GM12878 (cell line): Measurements from ENCODE around the gene OAF. TPM values are rescaled to one million over a fixed set of nuclear protein-coding genes. Genes with fewer than 3 reads are reported as not detected.

Experiments
- ATF7 ChIP-seq: fragments of 450-650 bp; IDR thresholded peaks from 2 replicates; pipeline ENCODE4 v1.6.1; 2016; ENCODE audit warnings: low read depth, mild to moderate bottlenecking
- BRCA1 ChIP-seq: IDR thresholded peaks from 2 replicates; pipeline ENCODE4 v1.6.1; 2011; ENCODE audit warnings: low read depth, low read length, improper control_type of control experiment
- CHD1 ChIP-seq: IDR thresholded peaks from 2 replicates; pipeline ENCODE4 v1.6.1; 2012; ENCODE audit warnings: low read depth, low read length, improper control_type of control experiment
- EP300 ChIP-seq, 2 experiments: fragments of 150-350 bp in 1 of 2; IDR thresholded peaks; 2 replicates each; pipeline ENCODE4 v1.6.1; 2011 to 2012; ENCODE audit warnings: low read depth in 2 of 2, low read length in 2 of 2, borderline replicate concordance in 1 of 2, improper control_type of control experiment in 1 of 2, inconsistent platforms in 1 of 2; ENCODE audit not compliant: control insufficient read depth in 1 of 2
- GATAD2B ChIP-seq: fragments of 450-650 bp; conservative IDR thresholded peaks from 2 replicates; pipeline ENCODE4 v1.6.1; 2017; ENCODE audit warnings: low read depth, mild to moderate bottlenecking, moderate library complexity
- HCFC1 ChIP-seq: fragments of 150-350 bp; IDR thresholded peaks from 2 replicates; pipeline ENCODE4 v1.6.1; 2014; ENCODE audit warnings: low read length
- IKZF1 ChIP-seq: fragments of 450-650 bp; conservative IDR thresholded peaks from 2 replicates; pipeline ENCODE4 v1.6.1; 2017; ENCODE audit warnings: antibody characterized with exemption, mild to moderate bottlenecking
- NR2F1 ChIP-seq: fragments of 450-650 bp; conservative IDR thresholded peaks from 2 replicates; pipeline ENCODE4 v1.6.1; 2017; ENCODE audit warnings: mild to moderate bottlenecking
- TCF12 ChIP-seq: IDR thresholded peaks from 2 replicates; pipeline ENCODE4 v1.6.1; 2011; ENCODE audit warnings: low read depth, mild to moderate bottlenecking, low read length
- ZNF622 ChIP-seq: fragments of 450-650 bp; IDR thresholded peaks from 2 replicates; pipeline ENCODE4 v1.6.1; 2017; ENCODE audit warnings: mild to moderate bottlenecking, inconsistent platforms
- polyA plus RNA-seq, 11 experiments: library from polyadenylated mRNA; depleted of rRNA in 4 of 11; unstranded in 6 of 11; stranded (reverse) in 5 of 11; fragments of >200 nt; fragmentation: Nextera tagmentation in 4 of 11; fragmentation: Illumina TruSeq in 1 of 11; extraction: Ambion mirVana in 4 of 11; extraction: Trizol in 1 of 11; gene quantifications; 1 replicate in 1 of 11; 2 replicates in 10 of 11; pipeline versions ENCODE4 v1.2.1 to v1.2.3, GENCODE V29; 2011 to 2016; ENCODE audit warnings: inconsistent platforms in 2 of 11, missing spikeins in 2 of 11, low read depth in 1 of 11
- total RNA-seq, 4 experiments: library from RNA; depleted of rRNA in 3 of 4; stranded (reverse); fragments of >200 nt in 3 of 4; fragmentation: Illumina TruSeq in 1 of 4; extraction: Trizol in 1 of 4; gene quantifications; 2 replicates each; pipeline versions ENCODE4 v1.2.1 to v1.2.3, GENCODE V29; 2013 to 2021
- TF ChIP-seq, protein P1 (sequence below): fragments of 450-650 bp; IDR thresholded peaks from 2 replicates; pipeline ENCODE4 v1.6.1; 2017; ENCODE audit warnings: mild to moderate bottlenecking, low read depth, inconsistent platforms; ENCODE audit not compliant: poor library complexity, severe bottlenecking
- TF ChIP-seq, protein P2 (sequence below): IDR thresholded peaks from 2 replicates; pipeline ENCODE4 v1.6.1; 2012; ENCODE audit warnings: improper control_type of control experiment, low read depth, low read length; ENCODE audit not compliant: insufficient replicate concordance
- TF ChIP-seq, protein P3 (sequence below): IDR thresholded peaks from 2 replicates; pipeline ENCODE4 v1.6.1; 2011; ENCODE audit warnings: mild to moderate bottlenecking, low read depth, low read length, moderate library complexity; ENCODE audit not compliant: insufficient replicate concordance
- TF ChIP-seq, protein P4 (sequence below): fragments of 450-650 bp; IDR thresholded peaks from 2 replicates; pipeline ENCODE4 v1.6.1; 2017; ENCODE audit warnings: mild to moderate bottlenecking

Gene OAF
- total and polyA plus RNA-seq, 10 of the 15 experiments (the other 5 are each of a cell fraction or from before 2014, with no cell fraction given): 0.10 to 4.7 (median 1.1) TPM

DNA sequence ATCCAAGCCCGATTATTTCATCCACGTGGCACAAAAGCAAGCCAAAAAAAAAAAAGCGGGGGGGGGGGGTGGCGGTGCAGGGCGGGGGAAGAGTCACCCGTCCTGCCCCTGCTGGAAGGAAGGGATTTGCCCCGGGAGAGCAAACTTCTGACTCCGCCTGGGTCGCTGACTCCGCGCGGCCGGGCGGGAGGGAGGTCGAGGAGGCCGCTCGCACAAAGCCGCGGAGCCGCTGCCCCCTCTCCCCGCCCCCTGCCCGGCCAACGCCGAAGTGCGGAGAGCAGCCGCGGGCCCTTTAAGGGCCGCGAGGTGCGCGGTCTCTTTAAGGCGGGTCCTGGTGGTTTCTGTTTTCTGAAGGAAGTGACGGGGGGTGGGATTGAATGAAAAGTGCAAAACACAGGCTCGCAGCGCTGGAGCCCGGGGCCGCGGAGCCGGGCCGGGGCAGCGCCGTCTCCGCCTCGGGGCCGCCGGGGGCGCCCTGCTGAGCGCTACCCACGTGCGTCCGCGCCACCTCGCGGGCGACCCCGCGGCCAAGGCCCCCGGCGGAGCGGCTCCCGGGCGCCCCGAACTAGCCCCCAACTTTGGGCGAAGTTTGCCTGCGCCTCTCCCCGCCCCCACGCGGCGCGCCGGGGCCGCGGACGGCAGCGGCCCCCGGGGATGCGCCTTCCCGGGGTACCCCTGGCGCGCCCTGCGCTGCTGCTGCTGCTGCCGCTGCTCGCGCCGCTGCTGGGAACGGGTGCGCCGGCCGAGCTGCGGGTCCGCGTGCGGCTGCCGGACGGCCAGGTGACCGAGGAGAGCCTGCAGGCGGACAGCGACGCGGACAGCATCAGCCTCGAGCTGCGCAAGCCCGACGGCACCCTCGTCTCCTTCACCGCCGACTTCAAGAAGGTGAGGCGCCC, at the start of gene OAF (continued):
- TF ChIP-seq, protein P1, sequence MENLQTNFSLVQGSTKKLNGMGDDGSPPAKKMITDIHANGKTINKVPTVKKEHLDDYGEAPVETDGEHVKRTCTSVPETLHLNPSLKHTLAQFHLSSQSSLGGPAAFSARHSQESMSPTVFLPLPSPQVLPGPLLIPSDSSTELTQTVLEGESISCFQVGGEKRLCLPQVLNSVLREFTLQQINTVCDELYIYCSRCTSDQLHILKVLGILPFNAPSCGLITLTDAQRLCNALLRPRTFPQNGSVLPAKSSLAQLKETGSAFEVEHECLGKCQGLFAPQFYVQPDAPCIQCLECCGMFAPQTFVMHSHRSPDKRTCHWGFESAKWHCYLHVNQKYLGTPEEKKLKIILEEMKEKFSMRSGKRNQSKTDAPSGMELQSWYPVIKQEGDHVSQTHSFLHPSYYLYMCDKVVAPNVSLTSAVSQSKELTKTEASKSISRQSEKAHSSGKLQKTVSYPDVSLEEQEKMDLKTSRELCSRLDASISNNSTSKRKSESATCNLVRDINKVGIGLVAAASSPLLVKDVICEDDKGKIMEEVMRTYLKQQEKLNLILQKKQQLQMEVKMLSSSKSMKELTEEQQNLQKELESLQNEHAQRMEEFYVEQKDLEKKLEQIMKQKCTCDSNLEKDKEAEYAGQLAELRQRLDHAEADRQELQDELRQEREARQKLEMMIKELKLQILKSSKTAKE: no peak
- no peak for TF ChIP-seq HCFC1
- TF ChIP-seq CHD1: no peak
- TF ChIP-seq, protein P2, sequence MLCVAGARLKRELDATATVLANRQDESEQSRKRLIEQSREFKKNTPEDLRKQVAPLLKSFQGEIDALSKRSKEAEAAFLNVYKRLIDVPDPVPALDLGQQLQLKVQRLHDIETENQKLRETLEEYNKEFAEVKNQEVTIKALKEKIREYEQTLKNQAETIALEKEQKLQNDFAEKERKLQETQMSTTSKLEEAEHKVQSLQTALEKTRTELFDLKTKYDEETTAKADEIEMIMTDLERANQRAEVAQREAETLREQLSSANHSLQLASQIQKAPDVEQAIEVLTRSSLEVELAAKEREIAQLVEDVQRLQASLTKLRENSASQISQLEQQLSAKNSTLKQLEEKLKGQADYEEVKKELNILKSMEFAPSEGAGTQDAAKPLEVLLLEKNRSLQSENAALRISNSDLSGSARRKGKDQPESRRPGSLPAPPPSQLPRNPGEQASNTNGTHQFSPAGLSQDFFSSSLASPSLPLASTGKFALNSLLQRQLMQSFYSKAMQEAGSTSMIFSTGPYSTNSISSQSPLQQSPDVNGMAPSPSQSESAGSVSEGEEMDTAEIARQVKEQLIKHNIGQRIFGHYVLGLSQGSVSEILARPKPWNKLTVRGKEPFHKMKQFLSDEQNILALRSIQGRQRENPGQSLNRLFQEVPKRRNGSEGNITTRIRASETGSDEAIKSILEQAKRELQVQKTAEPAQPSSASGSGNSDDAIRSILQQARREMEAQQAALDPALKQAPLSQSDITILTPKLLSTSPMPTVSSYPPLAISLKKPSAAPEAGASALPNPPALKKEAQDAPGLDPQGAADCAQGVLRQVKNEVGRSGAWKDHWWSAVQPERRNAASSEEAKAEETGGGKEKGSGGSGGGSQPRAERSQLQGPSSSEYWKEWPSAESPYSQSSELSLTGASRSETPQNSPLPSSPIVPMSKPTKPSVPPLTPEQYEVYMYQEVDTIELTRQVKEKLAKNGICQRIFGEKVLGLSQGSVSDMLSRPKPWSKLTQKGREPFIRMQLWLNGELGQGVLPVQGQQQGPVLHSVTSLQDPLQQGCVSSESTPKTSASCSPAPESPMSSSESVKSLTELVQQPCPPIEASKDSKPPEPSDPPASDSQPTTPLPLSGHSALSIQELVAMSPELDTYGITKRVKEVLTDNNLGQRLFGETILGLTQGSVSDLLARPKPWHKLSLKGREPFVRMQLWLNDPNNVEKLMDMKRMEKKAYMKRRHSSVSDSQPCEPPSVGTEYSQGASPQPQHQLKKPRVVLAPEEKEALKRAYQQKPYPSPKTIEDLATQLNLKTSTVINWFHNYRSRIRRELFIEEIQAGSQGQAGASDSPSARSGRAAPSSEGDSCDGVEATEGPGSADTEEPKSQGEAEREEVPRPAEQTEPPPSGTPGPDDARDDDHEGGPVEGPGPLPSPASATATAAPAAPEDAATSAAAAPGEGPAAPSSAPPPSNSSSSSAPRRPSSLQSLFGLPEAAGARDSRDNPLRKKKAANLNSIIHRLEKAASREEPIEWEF: no peak
- TF ChIP-seq, protein P3, sequence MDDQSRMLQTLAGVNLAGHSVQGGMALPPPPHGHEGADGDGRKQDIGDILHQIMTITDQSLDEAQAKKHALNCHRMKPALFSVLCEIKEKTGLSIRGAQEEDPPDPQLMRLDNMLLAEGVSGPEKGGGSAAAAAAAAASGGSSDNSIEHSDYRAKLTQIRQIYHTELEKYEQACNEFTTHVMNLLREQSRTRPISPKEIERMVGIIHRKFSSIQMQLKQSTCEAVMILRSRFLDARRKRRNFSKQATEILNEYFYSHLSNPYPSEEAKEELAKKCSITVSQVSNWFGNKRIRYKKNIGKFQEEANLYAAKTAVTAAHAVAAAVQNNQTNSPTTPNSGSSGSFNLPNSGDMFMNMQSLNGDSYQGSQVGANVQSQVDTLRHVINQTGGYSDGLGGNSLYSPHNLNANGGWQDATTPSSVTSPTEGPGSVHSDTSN: no peak
- peak; percentile 63 for TF ChIP-seq NR2F1
- peak; percentile 90 for TF ChIP-seq GATAD2B
- TF ChIP-seq TCF12: no peak
- TF ChIP-seq BRCA1: no peak
- TF ChIP-seq ATF7: no peak
- TF ChIP-seq, protein P4, sequence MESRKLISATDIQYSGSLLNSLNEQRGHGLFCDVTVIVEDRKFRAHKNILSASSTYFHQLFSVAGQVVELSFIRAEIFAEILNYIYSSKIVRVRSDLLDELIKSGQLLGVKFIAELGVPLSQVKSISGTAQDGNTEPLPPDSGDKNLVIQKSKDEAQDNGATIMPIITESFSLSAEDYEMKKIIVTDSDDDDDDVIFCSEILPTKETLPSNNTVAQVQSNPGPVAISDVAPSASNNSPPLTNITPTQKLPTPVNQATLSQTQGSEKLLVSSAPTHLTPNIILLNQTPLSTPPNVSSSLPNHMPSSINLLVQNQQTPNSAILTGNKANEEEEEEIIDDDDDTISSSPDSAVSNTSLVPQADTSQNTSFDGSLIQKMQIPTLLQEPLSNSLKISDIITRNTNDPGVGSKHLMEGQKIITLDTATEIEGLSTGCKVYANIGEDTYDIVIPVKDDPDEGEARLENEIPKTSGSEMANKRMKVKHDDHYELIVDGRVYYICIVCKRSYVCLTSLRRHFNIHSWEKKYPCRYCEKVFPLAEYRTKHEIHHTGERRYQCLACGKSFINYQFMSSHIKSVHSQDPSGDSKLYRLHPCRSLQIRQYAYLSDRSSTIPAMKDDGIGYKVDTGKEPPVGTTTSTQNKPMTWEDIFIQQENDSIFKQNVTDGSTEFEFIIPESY: no peak
- no peak for TF ChIP-seq EP300 (IDR thresholded peaks at IDR 0.05; ENCODE audit: borderline replicate concordance in 1 of 2, control insufficient read depth in 1 of 2, low read depth in 2 of 2, low read length in 2 of 2)
- peak; percentile 88 for TF ChIP-seq IKZF1
- TF ChIP-seq ZNF622: no peak
